Esophagus squamous epithelium (tissue), 5 donors: ENCODE data around the gene BTBD2. TPM values are rescaled to one million over a fixed set of nuclear protein-coding genes. Genes with fewer than 3 reads are reported as not detected.

ENCODE experiments used
- DNase-seq: peaks from one replicate; lab custom pipeline; 2025; lab: John Stamatoyannopoulos, UW
- H3K27ac ChIP-seq, 4 donors: fragments of 200-600 bp; sonication (generic); one replicate each; pipeline ENCODE4 v1.5.1; 2016 to 2019; ENCODE audit warnings: mild to moderate bottlenecking in 1 of 4
- H3K27me3 ChIP-seq, 4 donors: fragments of 200-600 bp; sonication (generic); 1 replicate in 3 of 4; 2 replicates in 1 of 4; pipeline versions ENCODE4 v1.5.1 to v1.6.0; 2017 to 2021; ENCODE audit warnings: antibody characterized with exemption in 1 of 4
- H3K36me3 ChIP-seq, 3 donors: fragments of 200-600 bp; sonication (generic); one replicate each; pipeline ENCODE4 v1.5.1; 2016 to 2019
- H3K4me1 ChIP-seq, 3 donors: fragments of 200-600 bp; sonication (generic); one replicate each; pipeline ENCODE4 v1.5.1; 2017 to 2019
- H3K4me3 ChIP-seq, 4 donors: fragments of 200-600 bp; sonication (generic); 1 replicate in 3 of 4; 2 replicates in 1 of 4; pipeline ENCODE4 v1.5.1; 2016 to 2019; ENCODE audit warnings: mild to moderate bottlenecking in 2 of 4, moderate library complexity in 1 of 4
- H3K9me3 ChIP-seq, 3 donors: fragments of 200-600 bp; sonication (generic); one replicate each; pipeline ENCODE4 v1.5.1; 2016 to 2019
- POLR2A ChIP-seq, 4 donors: fragments of 450-650 bp; IDR thresholded peaks; one replicate each; pipeline ENCODE4 v1.6.1; 2017; ENCODE audit warnings: antibody characterized with exemption in 4 of 4, mild to moderate bottlenecking in 4 of 4, moderate library complexity in 3 of 4
- WGBS, 2 donors: methylation state at CpG; one replicate each; pipeline ENCODE4 v1.1.5; 2018; 5-methylcytosine and 5-hydroxymethylcytosine counted together
- intact Hi-C: fragments of 100-400 bp; cut with DNase I; formaldehyde crosslinking; loops from one replicate; pipeline ENCODE4 v1.15.0; 2022
- total RNA-seq, 4 donors: library from RNA; depleted of rRNA; stranded (reverse); fragments of >200 nt; gene quantifications; one replicate each; pipeline ENCODE4 v1.1.0, GENCODE V29; 2016
- TF ChIP-seq, protein P1 (sequence below), 6 experiments: fragments of 450-650 bp in 4 of 6; fragments of 200-600 bp in 2 of 6; sonication (generic) in 2 of 6; IDR thresholded peaks; one replicate each; pipeline ENCODE4 v1.5.1; 2016 to 2019; ENCODE audit warnings: antibody characterized with exemption in 6 of 6, mild to moderate bottlenecking in 4 of 6, moderate library complexity in 4 of 6
- donor health status: DM: yes; HTN: yes; CAD: no.

BTBD2 gene
- total RNA-seq, 4 donors from 2014 or later = 42.3 to 79.0 (median 63.8) TPM

DNA sequence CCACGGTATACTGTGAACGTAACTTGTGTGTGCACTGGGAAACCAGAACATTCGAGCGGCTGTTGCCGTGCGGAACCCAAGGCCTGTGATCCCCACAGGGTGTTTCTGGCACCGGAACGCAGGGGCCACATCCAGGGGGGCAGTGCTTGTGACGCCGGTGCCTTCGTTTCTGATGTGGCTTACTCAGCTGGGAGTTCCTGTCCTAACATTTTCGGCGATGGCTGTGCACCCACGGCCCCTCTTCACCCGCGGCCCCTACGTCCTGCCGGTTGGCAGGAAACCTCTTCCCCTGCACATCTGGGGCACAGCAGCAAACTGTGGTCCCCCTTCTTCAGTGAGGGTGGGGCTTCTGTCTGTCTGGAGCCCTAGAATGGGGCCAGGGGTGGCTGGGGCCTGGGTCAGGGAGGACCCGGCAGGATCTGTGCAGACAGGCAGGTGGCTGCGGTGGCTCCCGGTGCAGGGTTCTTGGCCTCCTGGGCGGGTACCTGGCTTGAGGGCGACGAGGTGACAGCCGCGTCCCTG, 48.4 kb downstream of the BTBD2 start:
- WGBS, 2 donors = 75 to 94% methylated on average over 15 to 17 of the region's 26 CpGs
- DNase-seq = no peak
- no peak for TF ChIP-seq POLR2A (IDR thresholded peaks at IDR 0.05)
- TF ChIP-seq, protein P1, sequence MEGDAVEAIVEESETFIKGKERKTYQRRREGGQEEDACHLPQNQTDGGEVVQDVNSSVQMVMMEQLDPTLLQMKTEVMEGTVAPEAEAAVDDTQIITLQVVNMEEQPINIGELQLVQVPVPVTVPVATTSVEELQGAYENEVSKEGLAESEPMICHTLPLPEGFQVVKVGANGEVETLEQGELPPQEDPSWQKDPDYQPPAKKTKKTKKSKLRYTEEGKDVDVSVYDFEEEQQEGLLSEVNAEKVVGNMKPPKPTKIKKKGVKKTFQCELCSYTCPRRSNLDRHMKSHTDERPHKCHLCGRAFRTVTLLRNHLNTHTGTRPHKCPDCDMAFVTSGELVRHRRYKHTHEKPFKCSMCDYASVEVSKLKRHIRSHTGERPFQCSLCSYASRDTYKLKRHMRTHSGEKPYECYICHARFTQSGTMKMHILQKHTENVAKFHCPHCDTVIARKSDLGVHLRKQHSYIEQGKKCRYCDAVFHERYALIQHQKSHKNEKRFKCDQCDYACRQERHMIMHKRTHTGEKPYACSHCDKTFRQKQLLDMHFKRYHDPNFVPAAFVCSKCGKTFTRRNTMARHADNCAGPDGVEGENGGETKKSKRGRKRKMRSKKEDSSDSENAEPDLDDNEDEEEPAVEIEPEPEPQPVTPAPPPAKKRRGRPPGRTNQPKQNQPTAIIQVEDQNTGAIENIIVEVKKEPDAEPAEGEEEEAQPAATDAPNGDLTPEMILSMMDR (IDR thresholded peaks at IDR 0.05) = no peak
- no peak overlapping the region for H3K4me3 ChIP-seq
- peaks cover 11 to 67% (median 12%) of the 10 kb centered on the region in 3 donors for H3K36me3 ChIP-seq
- no peaks in the 10 kb centered on the region for H3K4me1 ChIP-seq
- H3K27me3 ChIP-seq = no peaks in the 10 kb centered on the region
- intact Hi-C loops = no loop called here
- H3K9me3 ChIP-seq = no peaks in the 10 kb centered on the region
- H3K27ac ChIP-seq = no peak overlapping the region

DNA sequence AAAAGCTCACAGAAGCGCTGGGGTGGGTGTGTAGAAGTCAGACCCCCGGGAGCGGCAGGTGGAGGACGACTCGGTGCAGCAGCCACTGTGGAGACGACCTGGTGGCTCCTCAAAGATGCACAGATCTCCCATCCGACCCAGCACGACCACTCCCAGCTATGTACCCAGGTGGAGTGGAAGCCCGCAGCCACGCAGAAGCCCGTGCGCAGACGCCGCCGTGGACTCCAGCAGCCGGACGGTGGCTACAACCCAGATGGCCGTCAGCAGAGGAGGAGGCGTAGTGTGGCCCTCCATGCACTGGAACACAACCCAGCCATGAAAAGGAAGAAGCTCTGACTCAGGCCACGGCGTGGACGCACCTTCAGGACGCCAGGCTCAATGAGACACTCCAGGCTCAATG, 52.8 kb downstream of the BTBD2 start:
- H3K27ac ChIP-seq = no peak overlapping the region
- no peak for TF ChIP-seq POLR2A (IDR thresholded peaks at IDR 0.05)
- TF ChIP-seq, protein P1 (IDR thresholded peaks at IDR 0.05) = no peak
- no peaks in the 10 kb centered on the region for H3K4me1 ChIP-seq
- H3K4me3 ChIP-seq = no peak overlapping the region
- 78 to 95% methylated on average over 4 to 7 of the region's 23 CpGs for WGBS, 2 donors
- intact Hi-C loops = no loop called here
- no peaks in the 10 kb centered on the region for H3K9me3 ChIP-seq
- no peak for DNase-seq
- H3K27me3 ChIP-seq = no peaks in the 10 kb centered on the region
- H3K36me3 ChIP-seq = peaks cover 0 to 55% (median 0%) of the 10 kb centered on the region in 3 donors

GRCh38 chr19:1961000-1961883, 54.3 kb downstream of the BTBD2 start:
- H3K36me3 ChIP-seq = peaks cover 0 to 53% (median 0%) of the 10 kb centered on the region in 3 donors
- no peak overlapping the region for H3K27ac ChIP-seq
- TF ChIP-seq, protein P1 (IDR thresholded peaks at IDR 0.05) = no peak
- no peak for TF ChIP-seq POLR2A (IDR thresholded peaks at IDR 0.05)
- WGBS, 2 donors = 90 to 91% methylated on average over 7 to 12 of the region's 42 CpGs
- H3K4me3 ChIP-seq = no peak overlapping the region
- H3K27me3 ChIP-seq = no peaks in the 10 kb centered on the region
- no peaks in the 10 kb centered on the region for H3K4me1 ChIP-seq
- intact Hi-C loops = no loop called here
- no peak for DNase-seq
- H3K9me3 ChIP-seq = no peaks in the 10 kb centered on the region

- no peaks in the 10 kb centered on the region for H3K27me3 ChIP-seq
- H3K27ac ChIP-seq = no peak overlapping the region
- intact Hi-C loops = loop anchor here (10.0 kb wide), 1 partner anchor 175 kb away; no protein-coding TSS in a partner anchor
- no peaks in the 10 kb centered on the region for H3K9me3 ChIP-seq
- H3K36me3 ChIP-seq = peaks cover 0 to 45% (median 0%) of the 10 kb centered on the region in 3 donors
- TF ChIP-seq POLR2A (IDR thresholded peaks at IDR 0.05) = no peak
- TF ChIP-seq, protein P1 (IDR thresholded peaks at IDR 0.05) = no peak
- 92% methylated on average over 17 of the region's 32 CpGs; no CpG with 5 or more reads in 1 of the 2 donors for WGBS, 2 donors
- no peak overlapping the region for H3K4me3 ChIP-seq
- DNase-seq = no peak
- H3K4me1 ChIP-seq = peaks cover 0 to 4% (median 0%) of the 10 kb centered on the region in 3 donors
These were observed 55.5 kb downstream of the BTBD2 start for GRCh38 chr19:1959928-1960589.
